H9 (cell line): ENCODE measurements around the gene IPPK. TPM values are rescaled to one million over a fixed set of nuclear protein-coding genes. Genes with fewer than 3 reads are reported as not detected.

Experiments
- DNase-seq: peaks from one replicate; pipeline ENCODE4 v3.0.0-alpha.2; 2017
- H2AFZ ChIP-seq: one replicate; pipeline ENCODE4 v1.6.1; 2013; ENCODE audit warnings: mild to moderate bottlenecking, low read length, control low read depth, moderate library complexity
- H2AK5ac ChIP-seq: 2 replicates; pipeline ENCODE4 v1.6.1; 2013; ENCODE audit warnings: low read length, control low read depth, mixed read lengths; ENCODE audit not compliant: insufficient read length
- H2BK120ac ChIP-seq: one replicate; pipeline ENCODE4 v1.6.1; 2013; ENCODE audit warnings: low read depth, mild to moderate bottlenecking, low read length, control low read depth, inconsistent platforms; ENCODE audit not compliant: poor library complexity, severe bottlenecking
- H2BK12ac ChIP-seq: 2 replicates; pipeline ENCODE4 v1.6.1; 2013; ENCODE audit warnings: low read length, control low read depth, mixed read lengths, low read depth; ENCODE audit not compliant: insufficient read length
- H2BK15ac ChIP-seq: 2 replicates; pipeline ENCODE4 v1.6.1; 2013; ENCODE audit warnings: low read depth, low read length, control low read depth
- H2BK20ac ChIP-seq: one replicate; pipeline ENCODE4 v1.6.1; 2013; ENCODE audit warnings: low read depth, mild to moderate bottlenecking, low read length, control low read depth, inconsistent platforms; ENCODE audit not compliant: poor library complexity, severe bottlenecking
- H2BK5ac ChIP-seq: 2 replicates; pipeline ENCODE4 v1.6.1; 2013; ENCODE audit warnings: low read length, control low read depth, mixed read lengths; ENCODE audit not compliant: insufficient read length
- H3K14ac ChIP-seq: 2 replicates; pipeline ENCODE4 v1.6.1; 2013; ENCODE audit warnings: low read length, control low read depth; ENCODE audit not compliant: insufficient read depth
- H3K18ac ChIP-seq: 2 replicates; pipeline ENCODE4 v1.6.1; 2013; ENCODE audit warnings: low read depth, mild to moderate bottlenecking, mixed read lengths, low read length, control low read depth; ENCODE audit not compliant: insufficient read length
- H3K23ac ChIP-seq: 2 replicates; pipeline ENCODE4 v1.6.1; 2013; ENCODE audit warnings: low read length, control low read depth, mixed read lengths, low read depth; ENCODE audit not compliant: insufficient read length
- H3K23me2 ChIP-seq: 2 replicates; pipeline ENCODE4 v1.6.1; 2013; ENCODE audit warnings: low read depth, mild to moderate bottlenecking, mixed read lengths, low read length, control low read depth; ENCODE audit not compliant: insufficient read length, poor library complexity, severe bottlenecking
- H3K27ac ChIP-seq: 2 replicates; pipeline ENCODE4 v1.5.1; 2013; ENCODE audit warnings: low read length, control low read depth, mixed read lengths, low read depth; ENCODE audit not compliant: insufficient read length
- H3K27me3 ChIP-seq: 2 replicates; pipeline ENCODE4 v1.6.1; 2013; ENCODE audit warnings: low read length, control low read depth, inconsistent platforms; ENCODE audit not compliant: insufficient read depth
- H3K4ac ChIP-seq: 2 replicates; pipeline ENCODE4 v1.6.1; 2013; ENCODE audit warnings: low read depth, mild to moderate bottlenecking, control low read depth, inconsistent platforms, low read length, moderate library complexity
- H3K4me1 ChIP-seq: 2 replicates; pipeline ENCODE4 v1.6.1; 2013; ENCODE audit warnings: low read length, control low read depth, inconsistent platforms; ENCODE audit not compliant: insufficient read depth
- H3K4me2 ChIP-seq: 2 replicates; pipeline ENCODE4 v1.6.1; 2013; ENCODE audit warnings: low read length, control low read depth, mixed read lengths; ENCODE audit not compliant: insufficient read length, insufficient read depth
- H3K56ac ChIP-seq: 2 replicates; pipeline ENCODE4 v1.6.1; 2013; ENCODE audit warnings: low read depth, mild to moderate bottlenecking, mixed read lengths, low read length, control low read depth; ENCODE audit not compliant: insufficient read length
- H3K79me1 ChIP-seq: 2 replicates; pipeline ENCODE4 v1.6.1; 2013; ENCODE audit warnings: low read depth, mild to moderate bottlenecking, moderate library complexity, low read length, control low read depth, inconsistent platforms; ENCODE audit not compliant: insufficient read depth, poor library complexity, severe bottlenecking
- H3K79me2 ChIP-seq: 2 replicates; pipeline ENCODE4 v1.6.1; 2013; ENCODE audit warnings: low read length, control low read depth, inconsistent platforms; ENCODE audit not compliant: insufficient read depth
- H3K9ac ChIP-seq: 2 replicates; pipeline ENCODE4 v1.6.1; 2013; ENCODE audit warnings: low read length, control low read depth, mixed read lengths; ENCODE audit not compliant: insufficient read length; ENCODE audit errors: extremely low read depth
- H3K9me3 ChIP-seq: one replicate; pipeline ENCODE4 v1.6.1; 2013; ENCODE audit warnings: low read depth, low read length, inconsistent platforms; ENCODE audit not compliant: control insufficient read depth
- H3T11ph ChIP-seq: one replicate; pipeline ENCODE4 v1.6.1; 2013; ENCODE audit warnings: mild to moderate bottlenecking, low read length, control low read depth, inconsistent platforms
- H4K20me1 ChIP-seq: one replicate; pipeline ENCODE4 v1.6.1; 2013; ENCODE audit not compliant: control insufficient read depth, insufficient read length, insufficient read depth
- H4K5ac ChIP-seq: 2 replicates; pipeline ENCODE4 v1.6.1; 2013; ENCODE audit warnings: low read depth, mild to moderate bottlenecking, mixed read lengths, low read length, control low read depth; ENCODE audit not compliant: insufficient read length
- H4K8ac ChIP-seq: replicated peaks from 2 replicates; pipeline ENCODE4 v1.6.1; 2013; ENCODE audit warnings: low read length, control low read depth, mixed read lengths, low read depth; ENCODE audit not compliant: insufficient read length
- H4K91ac ChIP-seq: 2 replicates; pipeline ENCODE4 v1.6.1; 2013; ENCODE audit warnings: low read depth, mild to moderate bottlenecking, moderate library complexity, mixed read lengths, low read length, control low read depth; ENCODE audit not compliant: insufficient read length
- H3K27ac Mint-ChIP-seq, 3 experiments: 2 replicates in 2 of 3; 3 replicates in 1 of 3; pipeline ENCODE4 v1.8.0; 2020 to 2021; ENCODE audit warnings: mixed read lengths in 3 of 3, mild to moderate bottlenecking in 1 of 3, moderate library complexity in 1 of 3
- H3K27me3 Mint-ChIP-seq: 2 replicates; pipeline ENCODE4 v1.8.0; 2021; ENCODE audit warnings: low read depth, mild to moderate bottlenecking, moderate library complexity, mixed read lengths
- H3K36me3 Mint-ChIP-seq, 3 experiments: 2 replicates in 2 of 3; 3 replicates in 1 of 3; pipeline ENCODE4 v1.8.0; 2020 to 2021; ENCODE audit warnings: low read depth in 3 of 3, mixed read lengths in 3 of 3; ENCODE audit not compliant: insufficient read depth in 1 of 3
- H3K4me1 Mint-ChIP-seq, 2 experiments: 2 replicates each; pipeline ENCODE4 v1.8.0; 2020; ENCODE audit warnings: mixed read lengths in 2 of 2
- H3K4me3 Mint-ChIP-seq, 2 experiments: 2 replicates in 1 of 2; 3 replicates in 1 of 2; pipeline ENCODE4 v1.8.0; 2020 to 2021; ENCODE audit warnings: mild to moderate bottlenecking in 2 of 2, mixed read lengths in 2 of 2, moderate library complexity in 1 of 2
- H3K9me3 Mint-ChIP-seq, 2 experiments: 2 replicates in 1 of 2; 3 replicates in 1 of 2; pipeline ENCODE4 v1.8.0; 2020; ENCODE audit warnings: mild to moderate bottlenecking in 2 of 2, mixed read lengths in 2 of 2, moderate library complexity in 1 of 2
- WGBS: extraction: QIAGEN DNeasy Blood & Tissue Kit; methylation state at CpG from one replicate; pipeline ENCODE4 v1.1.7; 2013; ENCODE audit warnings: missing lambda C conversion rate, low lambda C conversion rate, mixed read lengths; ENCODE audit not compliant: insufficient read length; ENCODE audit errors: extremely low coverage; 5-methylcytosine and 5-hydroxymethylcytosine counted together
- total RNA-seq: library from RNA; stranded (reverse); gene quantifications from 2 replicates; pipeline ENCODE4 v1.2.1, GENCODE V29; 2021
- TF ChIP-seq, protein P1 (sequence below): fragments of 200-600 bp; sonication (generic); conservative IDR thresholded peaks from 3 replicates; pipeline ENCODE4 v1.8.0; 2021; ENCODE audit warnings: antibody characterized with exemption, mild to moderate bottlenecking

The IPPK gene
- total RNA-seq, 1 experiment from 2014 or later = 10.7 TPM

DNA sequence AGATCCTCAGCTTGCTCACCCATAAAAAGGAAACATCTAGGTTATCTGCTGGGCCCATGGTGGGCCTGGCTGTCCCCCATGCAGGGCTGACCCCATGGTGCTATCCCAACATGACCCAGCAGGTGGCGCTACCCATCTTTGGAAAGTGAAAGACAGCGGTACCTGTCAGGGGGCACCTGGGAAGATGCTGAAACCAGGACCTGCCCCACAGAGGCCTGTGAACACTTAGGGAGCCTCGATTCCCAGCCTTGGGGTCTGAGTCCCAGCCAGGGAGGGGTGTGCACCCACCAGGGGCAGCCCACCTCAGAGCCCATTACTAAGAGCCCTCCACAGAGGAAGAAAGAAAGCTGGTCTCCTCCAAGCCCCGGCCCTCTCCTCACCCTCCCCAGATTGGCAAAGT is 46.6 kb upstream of the IPPK start:
- no peaks in the 10 kb centered on the region for H3K27me3 Mint-ChIP-seq
- H3K9me3 Mint-ChIP-seq = no peaks in the 10 kb centered on the region
- DNase-seq = peak; percentile 83
- no peaks in the 10 kb centered on the region for H3K79me1 ChIP-seq
- H3K23ac ChIP-seq = no peak overlapping the region
- no peak overlapping the region for H3K9ac ChIP-seq
- no peak overlapping the region for H3T11ph ChIP-seq
- no peaks in the 10 kb centered on the region for H3K4me1 Mint-ChIP-seq
- H3K4ac ChIP-seq = no peak overlapping the region
- no peak overlapping the region for H3K18ac ChIP-seq
- no peak overlapping the region for H4K5ac ChIP-seq
- TF ChIP-seq, protein P1, sequence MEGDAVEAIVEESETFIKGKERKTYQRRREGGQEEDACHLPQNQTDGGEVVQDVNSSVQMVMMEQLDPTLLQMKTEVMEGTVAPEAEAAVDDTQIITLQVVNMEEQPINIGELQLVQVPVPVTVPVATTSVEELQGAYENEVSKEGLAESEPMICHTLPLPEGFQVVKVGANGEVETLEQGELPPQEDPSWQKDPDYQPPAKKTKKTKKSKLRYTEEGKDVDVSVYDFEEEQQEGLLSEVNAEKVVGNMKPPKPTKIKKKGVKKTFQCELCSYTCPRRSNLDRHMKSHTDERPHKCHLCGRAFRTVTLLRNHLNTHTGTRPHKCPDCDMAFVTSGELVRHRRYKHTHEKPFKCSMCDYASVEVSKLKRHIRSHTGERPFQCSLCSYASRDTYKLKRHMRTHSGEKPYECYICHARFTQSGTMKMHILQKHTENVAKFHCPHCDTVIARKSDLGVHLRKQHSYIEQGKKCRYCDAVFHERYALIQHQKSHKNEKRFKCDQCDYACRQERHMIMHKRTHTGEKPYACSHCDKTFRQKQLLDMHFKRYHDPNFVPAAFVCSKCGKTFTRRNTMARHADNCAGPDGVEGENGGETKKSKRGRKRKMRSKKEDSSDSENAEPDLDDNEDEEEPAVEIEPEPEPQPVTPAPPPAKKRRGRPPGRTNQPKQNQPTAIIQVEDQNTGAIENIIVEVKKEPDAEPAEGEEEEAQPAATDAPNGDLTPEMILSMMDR = peak; percentile 95
- no peak overlapping the region for H2BK12ac ChIP-seq
- H3K4me1 ChIP-seq = no peaks in the 10 kb centered on the region
- peaks cover 31 to 82% (median 71%) of the 10 kb centered on the region in 3 experiments; a peak in 6 of 7 replicates for H3K36me3 Mint-ChIP-seq
- no peak overlapping the region for H2BK15ac ChIP-seq
- H4K8ac ChIP-seq = no peak overlapping the region
- no peaks in the 10 kb centered on the region for H3K79me2 ChIP-seq
- H2AK5ac ChIP-seq = no peak overlapping the region
- peaks cover 2% of the 10 kb centered on the region for H4K20me1 ChIP-seq
- H3K27me3 ChIP-seq = no peaks in the 10 kb centered on the region
- H2BK20ac ChIP-seq = no peak overlapping the region
- no peak overlapping the region for H3K56ac ChIP-seq
- H3K4me2 ChIP-seq = no peak overlapping the region
- no peak overlapping the region for H3K27ac Mint-ChIP-seq
- H2BK120ac ChIP-seq = no peak overlapping the region
- H3K27ac ChIP-seq = no peak overlapping the region
- H3K14ac ChIP-seq = no peak overlapping the region
- no peaks in the 10 kb centered on the region for H3K23me2 ChIP-seq
- no peak overlapping the region for H2AFZ ChIP-seq
- no peaks in the 10 kb centered on the region for H3K9me3 ChIP-seq
- no peak overlapping the region for H3K4me3 Mint-ChIP-seq
- no peak overlapping the region for H2BK5ac ChIP-seq
- WGBS = no CpG with 5 or more reads among the region's 4 CpGs
- no peak overlapping the region for H4K91ac ChIP-seq
